HG03064 (cell line): ENCODE measurements around the gene CIAPIN1.
"Not testable (repeated sequence)": the region's sequence is repeated elsewhere in the genome, so short reads cannot be mapped to it uniquely, and the experiment has no call there.

Experiments used
- ATAC-seq: cut with Tn5 transposase; IDR thresholded peaks from one replicate; pipeline ENCODE4 v1.9.1; 2021; ENCODE audit warnings: low read depth; ENCODE audit not compliant: unreplicated experiment

Gene CIAPIN1

GRCh38 chr16:57444711-57445110 lies 2.5 kb downstream of the CIAPIN1 start:
- no peak for ATAC-seq

GRCh38 chr16:57440551-57440950 lies 6.6 kb downstream of the CIAPIN1 start:
- not testable (repeated sequence) for ATAC-seq

- not testable (repeated sequence) for ATAC-seq
Measured at GRCh38 chr16:57439947-57440346, 7.2 kb downstream of the CIAPIN1 start.

- ATAC-seq, result no peak
Measured at GRCh38 chr16:57435838-57436237, 11.3 kb downstream of the CIAPIN1 start.

- ATAC-seq, result no peak
Measured at GRCh38 chr16:57434003-57434402, 13.2 kb downstream of the CIAPIN1 start.

GRCh38 chr16:57432989-57433388 lies 14.2 kb downstream of the CIAPIN1 start:
- no peak for ATAC-seq

- ATAC-seq, result no peak
Measured at GRCh38 chr16:57432505-57432904, 14.7 kb downstream of the CIAPIN1 start.

GRCh38 chr16:57430955-57431354 lies 16.2 kb downstream of the CIAPIN1 start:
- ATAC-seq, result no peak

GRCh38 chr16:57427824-57428223 lies 19.4 kb downstream of the CIAPIN1 start:
- no peak for ATAC-seq

GRCh38 chr16:57427307-57427706 lies 19.9 kb downstream of the CIAPIN1 start:
- ATAC-seq, result no peak

- ATAC-seq, result no peak
Measured at GRCh38 chr16:57426356-57426755, 20.8 kb downstream of the CIAPIN1 start.

- ATAC-seq, result no peak
Measured at GRCh38 chr16:57424583-57424982, 22.6 kb downstream of the CIAPIN1 start.

GRCh38 chr16:57423152-57423551 lies 24.0 kb downstream of the CIAPIN1 start:
- no peak for ATAC-seq

- no peak for ATAC-seq
Measured at GRCh38 chr16:57422026-57422944, 24.9 kb downstream of the CIAPIN1 start.

GRCh38 chr16:57419506-57419905 lies 27.7 kb downstream of the CIAPIN1 start:
- no peak for ATAC-seq

- ATAC-seq, result no peak
Measured at GRCh38 chr16:57416084-57416483, 31.1 kb downstream of the CIAPIN1 start.

GRCh38 chr16:57413733-57414132 lies 33.5 kb downstream of the CIAPIN1 start:
- no peak for ATAC-seq

- ATAC-seq, result peak; percentile 66
Measured at GRCh38 chr16:57413301-57413730, 33.9 kb downstream of the CIAPIN1 start.

GRCh38 chr16:57412584-57412983 lies 34.6 kb downstream of the CIAPIN1 start:
- ATAC-seq, result no peak

- no peak for ATAC-seq
Measured at GRCh38 chr16:57411362-57411976, 35.7 kb downstream of the CIAPIN1 start.

GRCh38 chr16:57409870-57410587 lies 37.2 kb downstream of the CIAPIN1 start:
- no peak for ATAC-seq
